ENCODE data around the gene KRT6C.
A peak's percentile ranks its signal among the peaks of the same experiment; 100 is the strongest.
"Not testable (repeated sequence)": the region's sequence is repeated elsewhere in the genome, so short reads cannot be mapped to it uniquely, and the experiment has no call there.

The KRT6C gene

DNA sequence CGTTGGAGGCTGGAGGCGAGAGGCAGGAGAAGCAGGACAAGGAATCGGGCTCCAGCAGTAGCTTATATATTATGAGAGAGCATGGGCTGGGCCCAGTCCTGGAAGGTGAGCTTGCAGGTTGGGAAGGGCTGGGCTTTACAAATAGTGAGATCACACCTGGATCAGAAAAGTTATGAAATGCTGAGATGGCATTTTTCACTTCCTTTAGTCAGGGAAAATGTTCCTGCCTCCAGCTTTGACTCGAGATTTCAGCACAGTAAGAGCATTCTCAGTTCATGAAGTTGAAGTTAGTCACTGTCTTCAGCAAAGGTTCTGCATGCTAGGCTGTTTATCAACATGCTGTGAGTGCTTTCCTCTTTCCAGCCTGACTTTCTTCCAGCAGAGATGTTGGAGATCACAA, at the start of gene KRT6C:
Gene KRT6C (minus strand): TSS at position 38 of the 400 bp plus-strand sequence. CDS start 68 bp downstream, outside the sequence.
- DNase-seq: no peak

- DNase-seq: peak; percentile 58
Observed at GRCh38 chr12:52522346-52523011, 48.9 kb upstream of the KRT6C start.

GRCh38 chr12:52521568-52522266, 48.1 kb upstream of the KRT6C start:
- DNase-seq: no peak

GRCh38 chr12:52521175-52521567, 47.6 kb upstream of the KRT6C start:
- DNase-seq: no peak

DNA sequence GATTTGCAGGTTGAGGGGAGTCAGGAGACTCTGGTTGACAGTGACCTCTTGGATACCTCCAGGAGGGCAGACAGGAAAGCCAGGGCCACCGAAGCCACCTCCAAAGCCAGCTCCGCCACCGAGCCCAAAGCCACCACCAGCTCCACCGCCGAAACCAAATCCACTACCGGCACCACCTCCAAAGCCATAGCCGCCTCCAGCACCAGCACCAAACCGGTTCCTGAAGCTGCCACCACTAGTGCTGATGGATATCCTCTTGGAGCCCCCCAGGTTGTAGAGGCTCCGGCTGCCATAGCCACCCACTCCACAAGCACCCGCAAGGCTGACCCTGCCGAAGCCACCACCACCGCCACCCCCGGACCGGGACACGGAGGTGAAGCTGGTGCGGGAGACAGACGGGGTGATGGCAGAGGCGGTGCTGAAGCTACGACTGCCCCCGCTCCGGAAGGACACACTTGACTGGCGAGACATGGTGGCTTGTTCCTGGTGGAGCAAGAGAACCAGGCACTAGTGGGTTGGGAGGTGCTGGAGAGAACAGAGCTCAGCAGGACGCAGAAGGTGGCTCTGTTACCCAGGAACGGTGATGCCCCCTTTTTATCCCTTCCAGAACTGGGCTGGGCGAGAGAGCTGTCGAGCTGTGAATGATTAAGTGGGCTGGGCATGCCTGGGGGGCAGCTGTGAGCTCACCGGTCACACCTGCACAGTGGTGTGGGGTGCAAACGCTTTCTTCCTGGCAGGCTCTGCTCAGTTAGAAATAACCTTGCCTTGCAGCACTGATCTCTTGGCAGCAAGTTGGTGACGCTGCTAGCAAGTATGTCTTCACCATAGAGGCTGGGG, 46.4 kb upstream of the KRT6C start, which contains the start of gene KRT5:
Gene KRT5 (minus strand): TSS at position 569 of the 837 bp plus-strand sequence. CDS start 98 bp downstream, at position 471.
- DNase-seq: no peak

DNA sequence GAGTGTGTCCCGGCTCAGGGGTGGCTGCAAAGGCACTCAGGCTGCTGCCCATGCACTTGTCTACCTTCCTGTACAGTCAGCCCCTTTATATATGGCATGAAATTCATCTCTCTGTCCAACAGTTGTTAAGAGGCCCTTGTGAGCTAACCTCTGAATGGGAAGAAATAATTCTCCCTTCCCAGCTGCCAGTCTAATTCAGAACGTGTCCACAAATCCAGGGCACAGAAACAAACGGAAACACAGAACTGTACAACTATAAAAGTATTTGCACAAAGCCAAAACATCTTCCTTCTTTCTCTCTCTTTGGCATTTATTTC, 45.7 kb upstream of the KRT6C start:
- no peak for DNase-seq

- DNase-seq: no peak
Observed at GRCh38 chr12:52518574-52519386, 45.2 kb upstream of the KRT6C start.

GRCh38 chr12:52517888-52518287, 44.3 kb upstream of the KRT6C start:
- DNase-seq: no peak

- DNase-seq: no peak
Observed at GRCh38 chr12:52517005-52517835, 43.6 kb upstream of the KRT6C start.

DNA sequence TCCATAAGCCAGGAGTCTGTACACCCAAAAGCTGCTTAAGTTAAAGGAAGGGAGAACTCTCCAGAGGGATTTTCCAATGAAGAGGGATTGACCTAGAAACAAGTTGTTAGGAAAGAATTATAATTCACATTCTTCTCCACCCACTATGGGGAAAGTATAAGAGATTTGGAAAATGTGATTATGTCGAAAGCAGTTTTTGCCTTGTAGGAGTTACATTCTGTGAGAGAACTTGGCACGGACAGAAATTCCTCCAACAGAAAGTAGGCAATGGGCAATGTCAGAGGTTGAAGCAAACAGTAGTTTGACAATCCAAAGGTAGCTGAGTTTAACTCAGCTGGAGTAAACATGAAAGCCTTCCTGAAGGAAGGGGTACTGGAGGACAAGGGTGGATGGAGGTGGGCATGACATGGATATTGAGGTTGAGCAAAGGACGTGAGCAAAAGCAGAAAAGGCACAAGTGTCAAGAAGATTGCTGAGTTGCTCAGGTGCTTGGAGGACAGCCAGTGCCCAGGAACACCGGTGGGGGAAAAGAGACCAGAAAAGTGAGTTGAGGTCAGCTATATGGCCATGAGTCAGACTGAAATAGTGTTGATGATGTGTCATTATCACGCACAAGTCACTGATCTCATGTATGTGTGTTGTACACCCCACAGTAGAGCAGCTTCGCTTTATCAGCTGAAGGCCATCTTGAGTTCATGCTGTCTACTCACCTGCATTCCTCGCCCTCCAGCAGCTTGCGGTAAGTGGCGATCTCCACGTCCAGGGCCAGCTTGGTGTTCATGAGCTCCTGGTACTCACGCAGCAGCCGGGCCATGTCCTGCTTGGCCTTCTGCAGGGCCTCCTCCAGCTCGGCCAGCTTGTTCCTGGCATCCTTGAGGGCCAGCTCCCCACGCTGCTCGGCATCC, 42.6 kb upstream of the KRT6C start:
- DNase-seq: no peak

DNA sequence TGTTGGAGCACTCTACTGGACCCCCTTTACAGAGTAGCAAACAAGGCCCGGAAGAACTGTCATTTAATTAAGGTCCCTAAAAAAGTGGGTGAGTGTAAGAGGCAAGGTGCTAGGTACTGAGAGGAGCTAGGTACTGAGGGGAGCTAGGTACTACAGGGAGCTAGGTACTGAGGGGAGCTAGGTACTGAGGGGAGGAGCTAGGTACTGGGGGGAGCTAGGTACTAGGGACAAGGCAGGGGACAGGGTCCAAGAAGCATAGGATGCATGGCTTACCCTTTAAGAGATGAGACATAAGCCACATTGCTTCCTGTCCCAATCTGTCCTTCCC, 41.7 kb upstream of the KRT6C start:
- DNase-seq: no peak

DNA sequence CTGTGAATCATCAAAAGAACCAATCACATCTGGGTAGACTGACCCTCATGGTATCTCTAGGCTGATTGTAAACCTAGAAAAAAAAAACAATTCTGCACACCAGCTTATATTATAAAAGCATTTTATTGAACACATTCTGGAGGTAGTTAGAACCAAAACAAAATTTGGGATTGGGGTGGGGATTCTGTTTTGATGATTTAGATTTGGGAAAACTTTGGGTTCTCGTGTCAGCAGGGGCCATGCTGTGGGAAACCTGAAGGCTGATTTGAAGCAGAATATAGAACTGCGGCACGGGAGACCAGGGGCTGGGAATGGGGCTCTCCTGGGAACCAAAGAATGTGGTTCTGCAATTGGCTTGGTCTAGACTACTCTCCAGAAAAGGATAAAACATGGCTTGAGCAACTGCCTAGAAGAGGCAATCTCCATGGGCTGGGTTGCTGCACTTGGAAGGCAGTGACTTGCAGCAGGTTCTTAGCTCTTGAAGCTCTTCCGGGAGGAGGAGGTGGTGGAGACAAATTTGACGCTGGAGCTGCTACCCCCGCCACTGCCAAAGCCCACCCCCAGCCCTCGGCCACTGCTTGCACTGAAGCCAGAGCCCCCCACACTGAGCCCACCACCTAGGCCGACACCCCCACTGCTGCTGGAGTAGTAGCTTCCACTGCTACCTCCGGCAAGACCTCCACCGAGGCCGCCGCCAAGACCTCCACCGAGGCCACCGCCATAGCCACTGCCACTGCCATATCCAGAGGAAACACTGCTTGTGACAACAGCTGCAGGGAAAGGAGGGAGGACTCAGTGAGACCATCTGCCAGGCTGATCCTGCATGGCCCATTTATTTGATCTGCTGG, 41.1 kb upstream of the KRT6C start:
- no peak for DNase-seq

DNA sequence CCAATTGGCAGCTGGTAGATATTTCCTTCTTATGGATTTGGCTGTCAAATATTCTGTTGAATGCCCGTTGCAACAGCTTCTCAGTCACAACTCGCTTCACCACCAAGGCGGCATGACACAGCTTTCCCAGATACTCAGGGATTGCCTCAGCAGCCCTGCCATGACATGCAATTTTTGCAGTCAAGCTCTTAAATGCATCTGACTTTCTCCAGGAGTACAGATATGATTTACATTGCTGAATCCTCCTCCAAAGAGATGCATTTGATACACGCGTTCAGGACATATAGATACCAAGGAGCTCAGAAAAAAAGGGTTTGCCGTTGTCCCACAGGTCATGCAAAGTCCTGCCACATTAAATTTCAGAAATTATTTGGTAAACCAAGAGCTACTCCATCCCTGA, 40.1 kb upstream of the KRT6C start:
- no peak for DNase-seq

DNA sequence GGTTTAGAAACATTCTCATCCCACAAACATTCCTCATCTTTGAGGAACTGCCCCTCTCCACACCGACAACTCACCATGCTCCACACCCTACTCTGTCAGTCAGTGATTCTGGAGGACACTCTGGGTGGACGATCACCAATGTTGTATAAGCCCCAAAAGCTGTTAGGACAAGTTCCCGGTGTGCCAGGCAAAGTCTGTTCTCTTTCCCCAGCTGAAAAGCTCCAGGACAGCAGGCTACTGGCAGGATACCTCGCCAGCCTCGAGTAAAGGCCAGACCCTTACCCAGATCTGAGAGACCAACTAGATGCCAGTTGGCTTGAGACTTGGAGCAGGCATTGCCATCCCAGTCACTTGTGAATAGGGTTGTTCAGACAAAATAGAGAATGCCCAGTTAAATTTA, 34.6 kb upstream of the KRT6C start:
- DNase-seq: no peak

DNA sequence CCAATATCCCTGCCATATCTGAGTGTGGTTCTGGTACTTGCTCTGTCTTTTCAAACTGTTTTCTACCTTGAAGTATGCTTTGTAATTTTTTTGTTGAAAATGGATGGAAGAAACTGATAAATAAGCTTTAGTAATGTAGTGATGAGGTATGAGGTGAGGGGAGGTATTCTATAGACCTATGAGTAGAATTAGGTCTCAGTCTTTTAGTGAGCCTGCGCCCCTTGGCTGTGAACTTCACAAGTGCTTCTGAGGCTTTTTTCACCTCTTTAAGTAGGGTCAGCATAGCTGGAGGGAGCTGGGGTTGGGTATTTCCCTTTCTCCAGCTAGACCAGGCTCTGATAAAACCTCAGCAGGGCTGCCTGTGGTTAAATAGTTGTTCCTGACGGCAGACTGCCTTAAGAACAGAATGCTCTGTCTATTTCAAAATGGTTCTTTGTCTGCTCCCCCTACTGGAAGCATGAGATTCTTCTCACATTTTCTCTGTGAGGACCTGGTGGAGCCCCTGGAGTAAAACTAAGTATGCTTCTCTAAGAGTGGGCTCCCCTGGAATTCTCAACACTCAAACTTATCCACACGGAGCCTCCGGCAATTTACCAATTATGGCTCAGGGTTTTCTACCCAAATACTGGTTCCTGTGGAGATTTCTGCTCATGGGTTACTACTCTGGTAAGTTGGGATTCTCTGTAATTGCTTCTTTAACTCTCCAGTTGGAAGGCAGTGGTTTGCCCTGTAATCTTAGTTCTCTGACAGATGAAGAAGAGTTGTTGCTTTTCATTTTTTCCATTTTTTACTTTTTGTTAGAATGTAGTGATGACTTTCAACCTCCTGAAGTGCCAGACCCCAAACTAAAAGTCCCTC, 33.5 kb upstream of the KRT6C start:
- DNase-seq: peak; percentile 56

DNA sequence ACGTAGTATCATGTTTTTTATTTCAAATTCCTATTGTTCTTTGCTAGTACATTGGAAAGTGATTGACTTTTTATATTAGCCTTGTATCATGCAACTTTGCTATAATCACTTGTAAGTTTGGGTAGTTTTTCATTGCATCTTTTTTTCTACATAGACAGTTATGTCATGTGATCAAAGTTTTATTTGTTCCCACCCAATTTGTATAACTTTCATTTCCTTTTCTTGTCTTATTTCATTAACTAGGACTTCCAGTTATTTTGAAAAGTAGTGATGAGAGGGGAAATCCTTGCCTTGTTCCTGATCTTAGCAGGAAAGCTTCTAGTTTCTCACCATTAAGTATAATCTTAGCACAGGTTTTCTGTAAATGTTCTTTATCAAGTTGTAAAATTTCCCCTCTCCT, 29.3 kb upstream of the KRT6C start:
- DNase-seq: no peak

DNA sequence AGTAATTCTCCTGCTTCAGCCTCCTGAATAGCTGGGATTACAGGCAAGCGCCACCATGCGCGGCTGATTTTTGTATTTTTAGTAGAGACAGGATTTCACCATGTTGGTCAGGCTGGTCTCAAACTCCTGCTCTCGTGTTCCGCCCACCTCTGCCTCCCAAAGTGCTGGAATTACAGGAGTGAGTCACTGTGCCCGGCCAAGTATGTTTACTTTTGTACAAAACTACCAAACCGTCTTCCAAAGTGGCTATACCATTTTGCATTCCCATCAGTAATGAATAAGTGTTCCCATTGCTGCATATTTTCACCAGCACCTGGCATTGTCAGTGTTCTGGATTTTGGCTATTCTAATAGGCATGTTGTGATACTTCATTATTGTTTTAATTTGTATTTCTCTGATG, 27.9 kb upstream of the KRT6C start:
- no peak for DNase-seq

DNA sequence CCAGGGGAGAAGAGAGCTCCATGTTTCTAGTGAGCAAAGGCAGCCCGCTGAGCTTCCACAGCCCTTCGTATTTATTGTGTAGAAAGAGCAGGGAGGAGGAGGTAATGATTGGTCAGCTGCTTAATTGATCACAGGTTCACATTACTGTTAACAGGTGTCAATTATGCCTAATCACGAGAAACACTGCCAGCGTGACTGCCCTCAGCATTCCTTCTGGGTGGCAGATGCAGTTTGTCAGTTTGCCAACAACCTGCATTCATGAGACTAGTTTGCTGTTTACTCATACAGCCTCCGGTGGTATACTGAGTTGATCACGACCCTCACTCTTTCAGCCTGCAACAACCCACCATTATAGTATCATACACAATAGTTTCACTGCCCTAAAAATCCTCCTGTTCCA, 27.0 kb upstream of the KRT6C start:
- not testable (repeated sequence) for DNase-seq

All from NCI-H345 (cell line).